Measurements from ENCODE around the gene SKIL.
"Not testable (repeated sequence)": the region's sequence is repeated elsewhere in the genome, so short reads cannot be mapped to it uniquely, and the experiment has no call there.

SKIL gene

DNA sequence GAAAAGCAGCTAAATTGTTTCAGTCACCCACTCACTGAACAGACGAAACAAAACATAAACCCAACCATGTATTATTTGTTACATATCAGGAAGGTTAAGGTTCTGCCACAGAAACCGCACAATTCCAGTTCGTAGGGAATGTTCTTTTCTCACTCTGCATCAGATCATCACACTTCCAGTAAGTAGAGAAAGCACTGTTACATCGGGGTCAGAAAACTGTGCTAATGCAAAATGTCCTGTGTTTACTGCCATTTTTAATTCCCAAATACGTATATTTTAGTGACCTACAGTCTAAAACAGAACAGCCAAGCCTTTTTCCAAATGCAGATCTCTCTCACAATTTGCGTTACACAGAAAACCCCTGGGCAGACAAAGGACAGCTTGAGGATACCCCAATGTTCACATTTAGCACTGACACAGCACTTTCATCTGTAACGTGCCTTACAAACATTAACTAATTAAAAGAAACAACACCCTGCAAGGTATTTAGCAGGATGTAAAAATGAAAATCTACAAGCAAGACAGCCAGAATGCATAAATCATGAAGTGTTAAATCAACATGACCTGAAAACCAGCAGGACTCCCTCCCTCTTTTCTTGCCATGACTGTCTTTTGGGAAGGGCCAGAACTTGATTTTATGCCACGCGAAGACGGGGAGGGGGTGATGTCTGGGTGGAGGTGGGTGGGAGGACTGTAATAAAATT lies 34.8 kb upstream of the SKIL start:
- Histone ChIP-seq H3K27ac (no peak overlapping the region), H3K4me3 (no peak overlapping the region)
- DNase-seq (ENCODE audit: low spot score): no peak
- TF ChIP-seq CTCF (IDR thresholded peaks at IDR 0.05): no peak

DNA sequence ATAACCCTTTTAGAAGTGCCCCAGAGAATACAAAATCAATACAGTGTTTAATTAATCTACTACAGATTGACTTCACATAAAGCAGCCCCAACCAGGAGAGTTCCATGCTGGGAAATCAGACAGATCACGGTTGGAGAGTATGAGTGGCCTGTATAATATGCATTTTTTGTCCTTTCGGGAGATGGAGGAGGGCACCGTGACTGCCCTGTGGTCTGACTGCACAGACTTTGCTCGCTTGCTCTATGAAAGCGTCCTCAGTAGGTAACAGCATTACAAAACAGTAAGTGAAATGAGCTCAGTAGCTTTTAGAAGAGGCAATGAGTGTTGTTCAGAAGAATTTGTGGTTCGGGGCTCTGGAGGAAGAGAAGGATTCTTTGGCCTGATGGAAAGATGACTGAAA lies 34.2 kb upstream of the SKIL start:
- no peak for TF ChIP-seq CTCF (IDR thresholded peaks at IDR 0.05)
- Histone ChIP-seq H3K27ac (no peak overlapping the region), H3K4me3 (no peak overlapping the region)
- no peak for DNase-seq (ENCODE audit: low spot score)

DNA sequence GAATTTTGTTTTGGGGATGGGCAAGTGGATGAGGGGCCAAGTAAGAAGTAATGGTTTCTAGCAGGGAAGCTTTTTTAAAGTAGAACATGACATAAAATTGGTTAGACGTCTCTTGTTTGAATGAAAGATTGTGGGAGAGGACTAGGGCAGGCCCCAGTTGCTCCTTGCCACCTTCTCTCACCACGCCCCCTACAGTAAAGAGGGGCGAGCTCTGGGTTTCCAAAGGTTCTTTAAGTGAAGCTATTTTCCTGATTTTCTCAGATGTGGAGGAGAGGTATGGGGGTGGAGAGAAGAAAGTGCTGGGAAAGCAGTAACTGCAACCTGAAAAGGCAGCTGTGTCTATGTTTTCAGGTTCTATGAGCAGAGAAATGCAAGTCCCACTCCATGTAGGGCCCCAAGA lies 32.6 kb upstream of the SKIL start:
- no peak for DNase-seq (ENCODE audit: low spot score)
- Histone ChIP-seq H3K4me3 (no peak overlapping the region), H3K27ac (no peak overlapping the region)
- TF ChIP-seq CTCF (IDR thresholded peaks at IDR 0.05): no peak

GRCh38 chr3:170327040-170327808 lies 30.3 kb upstream of the SKIL start:
- TF ChIP-seq CTCF (IDR thresholded peaks at IDR 0.05): no peak

GRCh38 chr3:170327868-170328548 lies 29.5 kb upstream of the SKIL start:
- DNase-seq (ENCODE audit: low spot score): not testable (repeated sequence)

More at GRCh38 chr3:170327040-170327808, 30.3 kb upstream of the SKIL start:
- Histone ChIP-seq H3K27ac (no peak overlapping the region), H3K4me3 (no peak overlapping the region)
- no peak for DNase-seq (ENCODE audit: low spot score)

GRCh38 chr3:170330366-170330765 lies 27.1 kb upstream of the SKIL start:
- TF ChIP-seq CTCF (IDR thresholded peaks at IDR 0.05): no peak
- no peak for DNase-seq (ENCODE audit: low spot score)
- H3K27ac ChIP-seq: no peak overlapping the region
- H3K4me3 ChIP-seq: no peak overlapping the region

More at GRCh38 chr3:170327868-170328548, 29.5 kb upstream of the SKIL start:
- H3K27ac ChIP-seq, H3K4me3 ChIP-seq: not testable (repeated sequence)

DNA sequence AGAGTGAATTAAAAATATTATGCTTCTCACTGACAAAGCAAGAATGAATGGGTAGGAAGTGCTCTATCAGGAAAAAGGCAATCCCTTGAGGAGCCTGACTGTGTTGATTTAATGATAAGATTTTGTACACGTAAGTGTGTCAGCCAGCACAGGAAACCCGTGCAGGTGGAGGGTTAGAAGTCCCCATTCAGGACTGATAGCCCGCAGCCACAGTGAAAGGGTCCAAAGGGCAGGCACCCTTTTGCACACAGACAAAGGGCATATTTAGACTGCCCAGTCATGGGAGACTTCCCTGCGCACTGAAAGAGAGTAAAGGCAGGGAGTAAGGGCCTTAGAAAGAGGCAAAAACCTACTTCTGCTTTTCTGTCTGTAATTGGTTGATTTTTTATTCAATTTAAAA lies 26.4 kb upstream of the SKIL start:
- no peak overlapping the region for H3K4me3 ChIP-seq
- no peak for TF ChIP-seq CTCF (IDR thresholded peaks at IDR 0.05)
- H3K27ac ChIP-seq: no peak overlapping the region
- DNase-seq (ENCODE audit: low spot score): no peak
